ENCODE results near the gene OFD1.

Gene OFD1

DNA sequence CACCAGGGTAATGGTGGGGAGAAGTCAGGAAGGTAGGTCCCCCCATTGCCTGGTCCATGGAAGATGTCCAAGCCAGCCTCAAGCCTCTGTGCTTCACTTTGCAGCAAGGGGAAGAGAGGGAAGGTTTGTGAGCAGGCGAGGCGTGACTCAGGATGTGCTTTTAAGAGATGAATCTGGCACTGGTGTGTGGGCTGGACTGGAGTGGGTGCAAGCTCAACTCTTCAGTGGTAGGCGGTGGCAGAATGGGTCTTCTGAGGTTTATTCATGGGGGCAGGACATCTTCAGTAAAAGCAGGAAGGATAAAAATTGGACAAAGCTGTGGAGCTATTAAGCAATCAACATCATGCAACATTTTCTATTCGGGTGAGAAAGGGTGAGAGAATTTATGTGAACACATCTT is 63.0 kb downstream of the OFD1 start:
- no peak overlapping the region for H3K27ac ChIP-seq (ENCODE audit: low read length)

DNA sequence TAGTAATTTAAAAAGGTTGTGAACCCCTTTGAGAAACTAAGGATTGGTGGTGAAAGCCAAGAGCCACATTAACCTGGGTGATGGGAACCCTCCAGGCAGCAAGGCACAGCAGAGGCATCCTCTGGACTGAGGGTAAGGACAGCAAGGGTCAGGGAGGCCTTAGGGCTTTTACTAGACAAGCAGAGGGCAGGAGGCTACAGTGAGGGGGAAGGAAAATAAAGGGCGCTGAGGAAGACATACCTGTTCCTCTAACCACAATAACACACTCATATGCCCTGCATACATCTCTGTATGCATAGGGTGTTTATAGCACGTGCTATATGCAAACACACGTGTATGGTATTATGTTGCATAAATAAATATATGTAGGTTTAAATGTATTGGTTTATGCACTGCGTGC is 63.6 kb downstream of the OFD1 start:
- Histone ChIP-seq H4K20me1 (ENCODE audit: insufficient read depth, low read length) (no peaks in the 10 kb centered on the region), H3K79me2 (ENCODE audit: insufficient read depth, low read length) (no peaks in the 10 kb centered on the region), H3K4me1 (ENCODE audit: insufficient read depth, low read length) (no peaks in the 10 kb centered on the region), H3K4me3 (ENCODE audit: low read depth in 1 of 2, low read length in 2 of 2) (no peak overlapping the region), H3K4me2 (ENCODE audit: insufficient read depth, low read length) (no peak overlapping the region), H3K9me3 (ENCODE audit: insufficient read depth, low read length, severe bottlenecking) (no peaks in the 10 kb centered on the region), H3K9ac (ENCODE audit: low read depth, low read length) (no peak overlapping the region), H3K36me3 (ENCODE audit: insufficient read depth, low read length) (no peaks in the 10 kb centered on the region), H2AFZ (ENCODE audit: low read depth, low read length) (no peak overlapping the region), H3K27me3 (ENCODE audit: insufficient read depth, low read length, poor library complexity) (no peaks in the 10 kb centered on the region), H3K27ac (ENCODE audit: low read length) (no peak overlapping the region)
- ATAC-seq (ENCODE audit: insufficient read depth, low read depth) (no peak), DNase-seq (no peak)
- TF ChIP-seq EZH2 (IDR thresholded peaks at IDR 0.05; ENCODE audit: borderline replicate concordance, low read depth, low read length, severe bottlenecking) = no peak
- TF ChIP-seq, protein P1, sequence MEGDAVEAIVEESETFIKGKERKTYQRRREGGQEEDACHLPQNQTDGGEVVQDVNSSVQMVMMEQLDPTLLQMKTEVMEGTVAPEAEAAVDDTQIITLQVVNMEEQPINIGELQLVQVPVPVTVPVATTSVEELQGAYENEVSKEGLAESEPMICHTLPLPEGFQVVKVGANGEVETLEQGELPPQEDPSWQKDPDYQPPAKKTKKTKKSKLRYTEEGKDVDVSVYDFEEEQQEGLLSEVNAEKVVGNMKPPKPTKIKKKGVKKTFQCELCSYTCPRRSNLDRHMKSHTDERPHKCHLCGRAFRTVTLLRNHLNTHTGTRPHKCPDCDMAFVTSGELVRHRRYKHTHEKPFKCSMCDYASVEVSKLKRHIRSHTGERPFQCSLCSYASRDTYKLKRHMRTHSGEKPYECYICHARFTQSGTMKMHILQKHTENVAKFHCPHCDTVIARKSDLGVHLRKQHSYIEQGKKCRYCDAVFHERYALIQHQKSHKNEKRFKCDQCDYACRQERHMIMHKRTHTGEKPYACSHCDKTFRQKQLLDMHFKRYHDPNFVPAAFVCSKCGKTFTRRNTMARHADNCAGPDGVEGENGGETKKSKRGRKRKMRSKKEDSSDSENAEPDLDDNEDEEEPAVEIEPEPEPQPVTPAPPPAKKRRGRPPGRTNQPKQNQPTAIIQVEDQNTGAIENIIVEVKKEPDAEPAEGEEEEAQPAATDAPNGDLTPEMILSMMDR (IDR thresholded peaks at IDR 0.05; ENCODE audit: borderline replicate concordance, extremely low read depth, low read length, poor library complexity, severe bottlenecking) = no peak

More for the DNA sequence above, 63.0 kb downstream of the OFD1 start:
- Histone ChIP-seq H2AFZ (ENCODE audit: low read depth, low read length) (no peak overlapping the region), H3K36me3 (ENCODE audit: insufficient read depth, low read length) (no peaks in the 10 kb centered on the region), H4K20me1 (ENCODE audit: insufficient read depth, low read length) (no peaks in the 10 kb centered on the region), H3K27me3 (ENCODE audit: insufficient read depth, low read length, poor library complexity) (no peaks in the 10 kb centered on the region), H3K9ac (ENCODE audit: low read depth, low read length) (no peak overlapping the region), H3K4me3 (ENCODE audit: low read depth in 1 of 2, low read length in 2 of 2) (no peak overlapping the region), H3K4me2 (ENCODE audit: insufficient read depth, low read length) (no peak overlapping the region), H3K79me2 (ENCODE audit: insufficient read depth, low read length) (no peaks in the 10 kb centered on the region), H3K9me3 (ENCODE audit: insufficient read depth, low read length, severe bottlenecking) (no peaks in the 10 kb centered on the region), H3K4me1 (ENCODE audit: insufficient read depth, low read length) (no peaks in the 10 kb centered on the region)
- ATAC-seq (ENCODE audit: insufficient read depth, low read depth) (no peak), DNase-seq (no peak)
- no peak for TF ChIP-seq EZH2 (IDR thresholded peaks at IDR 0.05; ENCODE audit: borderline replicate concordance, low read depth, low read length, severe bottlenecking)

GRCh38 chrX:13803116-13803515 is 68.6 kb downstream of the OFD1 start:
- Histone ChIP-seq H2AFZ (ENCODE audit: low read depth, low read length) (no peak overlapping the region), H3K79me2 (ENCODE audit: insufficient read depth, low read length) (no peaks in the 10 kb centered on the region), H3K27me3 (ENCODE audit: insufficient read depth, low read length, poor library complexity) (no peaks in the 10 kb centered on the region), H3K36me3 (ENCODE audit: insufficient read depth, low read length) (no peaks in the 10 kb centered on the region), H3K4me3 (ENCODE audit: low read depth in 1 of 2, low read length in 2 of 2) (no peak overlapping the region), H3K9me3 (ENCODE audit: insufficient read depth, low read length, severe bottlenecking) (no peaks in the 10 kb centered on the region), H3K9ac (ENCODE audit: low read depth, low read length) (no peak overlapping the region), H3K4me1 (ENCODE audit: insufficient read depth, low read length) (no peaks in the 10 kb centered on the region), H4K20me1 (ENCODE audit: insufficient read depth, low read length) (no peaks in the 10 kb centered on the region), H3K27ac (ENCODE audit: low read length) (no peak overlapping the region), H3K4me2 (ENCODE audit: insufficient read depth, low read length) (no peak overlapping the region)
- no peak for DNase-seq
- ATAC-seq (ENCODE audit: insufficient read depth, low read depth) = no peak
- TF ChIP-seq, protein P1 (IDR thresholded peaks at IDR 0.05; ENCODE audit: borderline replicate concordance, extremely low read depth, low read length, poor library complexity, severe bottlenecking) = no peak
- TF ChIP-seq EZH2 (IDR thresholded peaks at IDR 0.05; ENCODE audit: borderline replicate concordance, low read depth, low read length, severe bottlenecking) = no peak

- no peaks in the 10 kb centered on the region for H4K20me1 ChIP-seq (ENCODE audit: insufficient read depth, low read length)
- H3K79me2 ChIP-seq (ENCODE audit: insufficient read depth, low read length) = no peaks in the 10 kb centered on the region
- no peaks in the 10 kb centered on the region for H3K27me3 ChIP-seq (ENCODE audit: insufficient read depth, low read length, poor library complexity)
- no peaks in the 10 kb centered on the region for H3K36me3 ChIP-seq (ENCODE audit: insufficient read depth, low read length)
- no peaks in the 10 kb centered on the region for H3K4me1 ChIP-seq (ENCODE audit: insufficient read depth, low read length)
- no peak overlapping the region for H3K27ac ChIP-seq (ENCODE audit: low read length)
- H3K9me3 ChIP-seq (ENCODE audit: insufficient read depth, low read length, severe bottlenecking) = no peaks in the 10 kb centered on the region
- no peak for ATAC-seq (ENCODE audit: insufficient read depth, low read depth)
- H3K4me2 ChIP-seq (ENCODE audit: insufficient read depth, low read length) = no peak overlapping the region
- no peak overlapping the region for H3K4me3 ChIP-seq (ENCODE audit: low read depth in 1 of 2, low read length in 2 of 2)
- no peak overlapping the region for H2AFZ ChIP-seq (ENCODE audit: low read depth, low read length)
- TF ChIP-seq, protein P1 (IDR thresholded peaks at IDR 0.05; ENCODE audit: borderline replicate concordance, extremely low read depth, low read length, poor library complexity, severe bottlenecking) = no peak
- no peak for TF ChIP-seq EZH2 (IDR thresholded peaks at IDR 0.05; ENCODE audit: borderline replicate concordance, low read depth, low read length, severe bottlenecking)
- DNase-seq = no peak
- no peak overlapping the region for H3K9ac ChIP-seq (ENCODE audit: low read depth, low read length)
Measured at GRCh38 chrX:13805241-13805640, 70.7 kb downstream of the OFD1 start.

Data from DND-41 (cell line).